K562 (cell line): ENCODE data around the gene ERC2. TPM values are rescaled to one million over a fixed set of nuclear protein-coding genes. Genes with fewer than 3 reads are reported as not detected.
A peak's percentile ranks its signal among the peaks of the same experiment; 100 is the strongest.

Experiments used
- BRF1 ChIP-seq: IDR thresholded peaks from 3 replicates; pipeline ENCODE4 v1.6.1; 2011; ENCODE audit warnings: borderline replicate concordance, mild to moderate bottlenecking; ENCODE audit not compliant: insufficient read length; ENCODE audit errors: extremely low read depth
- DLX4 ChIP-seq: fragments of 250-450 bp; sonication (Bioruptor Pico); IDR thresholded peaks from 2 replicates; pipeline ENCODE4 v1.6.1; 2021; ENCODE audit warnings: mild to moderate bottlenecking
- HIVEP1 ChIP-seq: fragments of 250-450 bp; sonication (Bioruptor Pico); IDR thresholded peaks from 2 replicates; pipeline ENCODE4 v1.4.0; 2020; ENCODE audit warnings: mild to moderate bottlenecking
- MIER1 ChIP-seq: fragments of 450-650 bp; IDR thresholded peaks from 2 replicates; pipeline ENCODE4 v1.6.1; 2016; ENCODE audit warnings: antibody characterized with exemption, mild to moderate bottlenecking, low read depth
- PRMT5 ChIP-seq: sonication (generic); formaldehyde crosslinking; IDR thresholded peaks from 2 replicates; pipeline ENCODE4 v1.5.0; 2020; ENCODE audit warnings: missing genetic modification reagents
- SAP30 ChIP-seq: fragments of 200-600 bp; sonication (generic); IDR thresholded peaks from 2 replicates; pipeline ENCODE4 v1.6.1; 2012; ENCODE audit warnings: borderline replicate concordance, low read depth, mild to moderate bottlenecking, moderate library complexity, low read length, control low read depth, inconsistent platforms; ENCODE audit not compliant: insufficient read depth, poor library complexity, severe bottlenecking
- TGIF2 ChIP-seq: sonication (generic); formaldehyde crosslinking; IDR thresholded peaks from 2 replicates; pipeline ENCODE4 v1.8.1; 2022; ENCODE audit warnings: mild to moderate bottlenecking, missing genetic modification reagents, moderate library complexity
- ZNF444 ChIP-seq: fragments of 250-450 bp; sonication (Bioruptor Pico); IDR thresholded peaks from 2 replicates; pipeline ENCODE4 v1.4.0; 2020; ENCODE audit warnings: mild to moderate bottlenecking, moderate library complexity
- ZNF644 ChIP-seq: fragments of 200-800 bp; sonication (Bioruptor generic); IDR thresholded peaks from 2 replicates; pipeline ENCODE4 v1.6.1; 2016; ENCODE audit warnings: low read depth, missing genetic modification characterization, missing compliant biosample characterization
- ZNF668 ChIP-seq: fragments of 250-450 bp; sonication (Bioruptor Pico); IDR thresholded peaks from 2 replicates; pipeline ENCODE4 v1.8.0; 2022; ENCODE audit warnings: mild to moderate bottlenecking, inconsistent platforms
- polyA plus RNA-seq, 8 experiments: library from polyadenylated mRNA; depleted of rRNA in 4 of 8; stranded (reverse) in 5 of 8; unstranded in 3 of 8; fragments of >200 nt; fragmentation: Nextera tagmentation in 2 of 8; fragmentation: Illumina TruSeq in 1 of 8; extraction: Ambion mirVana in 2 of 8; extraction: Trizol in 1 of 8; gene quantifications; 2 replicates each; pipeline versions ENCODE4 v1.2.1 to v1.2.3, GENCODE V29; 2011 to 2014; ENCODE audit warnings: inconsistent platforms in 1 of 8, missing spikeins in 1 of 8
- total RNA-seq, 7 experiments: library from RNA; depleted of rRNA in 6 of 7; stranded (reverse); fragments of >200 nt in 6 of 7; fragmentation: Illumina TruSeq in 2 of 7; extraction: Trizol in 2 of 7; gene quantifications; 2 replicates each; pipeline versions ENCODE4 v1.2.1 to v1.2.3, GENCODE V29; 2011 to 2021; ENCODE audit warnings: low replicate concordance in 1 of 7
- TF ChIP-seq, protein P1 (sequence below): fragments of 450-650 bp; IDR thresholded peaks from 2 replicates; pipeline ENCODE4 v1.6.1; 2017; ENCODE audit warnings: antibody characterized with exemption, mild to moderate bottlenecking
- TF ChIP-seq, protein P2 (sequence below): sonication (generic); formaldehyde crosslinking; IDR thresholded peaks from 2 replicates; pipeline ENCODE4 v1.8.0; 2022; ENCODE audit warnings: mild to moderate bottlenecking, missing genetic modification reagents
- TF ChIP-seq, protein P3 (sequence below), 2 experiments: fragments of 450-650 bp; formaldehyde crosslinking in 1 of 2; IDR thresholded peaks; 2 replicates each; pipeline versions ENCODE4 v1.4.0 to v1.6.1; 2014 to 2020; ENCODE audit warnings: mild to moderate bottlenecking in 2 of 2, borderline replicate concordance in 1 of 2, low read depth in 1 of 2

The ERC2 gene
- total and polyA plus RNA-seq, 9 of the 15 experiments (the other 6 are each of a cell fraction or from before 2014, with no cell fraction given) = 0.04 to 0.18 (median 0.07) TPM; not detected in 2

DNA sequence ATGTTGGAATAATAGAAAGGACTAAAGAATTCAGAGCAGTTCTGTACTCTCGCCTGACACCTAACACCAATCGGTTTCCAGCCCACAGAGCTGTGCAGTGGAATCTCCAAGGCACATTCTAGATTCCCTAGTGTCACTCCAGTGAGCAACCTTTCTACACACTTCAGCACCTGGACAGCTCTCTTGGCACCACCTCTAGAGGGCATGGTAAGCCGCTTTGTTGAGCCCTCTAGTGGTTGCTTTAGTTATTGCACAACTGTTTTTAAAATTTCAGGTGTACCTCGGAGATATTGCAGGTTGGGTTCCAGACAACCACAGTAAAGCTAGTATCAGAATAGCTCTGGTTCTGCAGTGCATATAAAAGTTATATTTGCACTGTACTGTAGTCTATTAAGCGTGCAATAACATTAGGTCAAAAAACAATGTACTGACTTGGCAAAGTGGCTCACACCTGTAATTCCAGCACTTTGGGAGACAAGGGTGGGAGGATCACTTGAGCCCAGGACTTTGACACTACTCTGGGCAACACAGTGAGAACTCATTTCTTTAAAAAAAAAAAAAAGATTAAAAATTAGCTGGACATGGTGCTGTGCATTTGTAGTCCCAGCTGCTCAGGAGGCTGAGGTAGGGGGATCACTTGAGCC lies 26.5 kb upstream of the ERC2 start (continued):
- TF ChIP-seq, protein P1, sequence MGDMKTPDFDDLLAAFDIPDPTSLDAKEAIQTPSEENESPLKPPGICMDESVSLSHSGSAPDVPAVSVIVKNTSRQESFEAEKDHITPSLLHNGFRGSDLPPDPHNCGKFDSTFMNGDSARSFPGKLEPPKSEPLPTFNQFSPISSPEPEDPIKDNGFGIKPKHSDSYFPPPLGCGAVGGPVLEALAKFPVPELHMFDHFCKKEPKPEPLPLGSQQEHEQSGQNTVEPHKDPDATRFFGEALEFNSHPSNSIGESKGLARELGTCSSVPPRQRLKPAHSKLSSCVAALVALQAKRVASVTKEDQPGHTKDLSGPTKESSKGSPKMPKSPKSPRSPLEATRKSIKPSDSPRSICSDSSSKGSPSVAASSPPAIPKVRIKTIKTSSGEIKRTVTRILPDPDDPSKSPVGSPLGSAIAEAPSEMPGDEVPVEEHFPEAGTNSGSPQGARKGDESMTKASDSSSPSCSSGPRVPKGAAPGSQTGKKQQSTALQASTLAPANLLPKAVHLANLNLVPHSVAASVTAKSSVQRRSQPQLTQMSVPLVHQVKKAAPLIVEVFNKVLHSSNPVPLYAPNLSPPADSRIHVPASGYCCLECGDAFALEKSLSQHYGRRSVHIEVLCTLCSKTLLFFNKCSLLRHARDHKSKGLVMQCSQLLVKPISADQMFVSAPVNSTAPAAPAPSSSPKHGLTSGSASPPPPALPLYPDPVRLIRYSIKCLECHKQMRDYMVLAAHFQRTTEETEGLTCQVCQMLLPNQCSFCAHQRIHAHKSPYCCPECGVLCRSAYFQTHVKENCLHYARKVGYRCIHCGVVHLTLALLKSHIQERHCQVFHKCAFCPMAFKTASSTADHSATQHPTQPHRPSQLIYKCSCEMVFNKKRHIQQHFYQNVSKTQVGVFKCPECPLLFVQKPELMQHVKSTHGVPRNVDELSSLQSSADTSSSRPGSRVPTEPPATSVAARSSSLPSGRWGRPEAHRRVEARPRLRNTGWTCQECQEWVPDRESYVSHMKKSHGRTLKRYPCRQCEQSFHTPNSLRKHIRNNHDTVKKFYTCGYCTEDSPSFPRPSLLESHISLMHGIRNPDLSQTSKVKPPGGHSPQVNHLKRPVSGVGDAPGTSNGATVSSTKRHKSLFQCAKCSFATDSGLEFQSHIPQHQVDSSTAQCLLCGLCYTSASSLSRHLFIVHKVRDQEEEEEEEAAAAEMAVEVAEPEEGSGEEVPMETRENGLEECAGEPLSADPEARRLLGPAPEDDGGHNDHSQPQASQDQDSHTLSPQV = no peak
- TF ChIP-seq ZNF444 (CRISPR knock-in tag) (no peak), MIER1 (peak; percentile 99), PRMT5 (CRISPR knock-in tag) (peak; percentile 81; the same call in 1 of the 2 replicates), ZNF644 (tag) (peak; percentile 85), ZNF668 (CRISPR knock-in tag) (peak; percentile 75; the same call in 1 of the 2 replicates), BRF1 (no peak), HIVEP1 (no peak), SAP30 (no peak), TGIF2 (CRISPR knock-in tag) (no peak), DLX4 (CRISPR knock-in tag) (no peak)
- TF ChIP-seq, protein P2, sequence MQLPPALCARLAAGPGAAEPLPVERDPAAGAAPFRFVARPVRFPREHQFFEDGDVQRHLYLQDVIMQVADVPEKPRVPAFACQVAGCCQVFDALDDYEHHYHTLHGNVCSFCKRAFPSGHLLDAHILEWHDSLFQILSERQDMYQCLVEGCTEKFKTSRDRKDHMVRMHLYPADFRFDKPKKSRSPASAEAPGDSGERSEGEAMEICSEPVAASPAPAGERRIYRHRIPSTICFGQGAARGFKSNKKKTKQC (CRISPR knock-in tag) = peak; percentile 91
- TF ChIP-seq, protein P3, sequence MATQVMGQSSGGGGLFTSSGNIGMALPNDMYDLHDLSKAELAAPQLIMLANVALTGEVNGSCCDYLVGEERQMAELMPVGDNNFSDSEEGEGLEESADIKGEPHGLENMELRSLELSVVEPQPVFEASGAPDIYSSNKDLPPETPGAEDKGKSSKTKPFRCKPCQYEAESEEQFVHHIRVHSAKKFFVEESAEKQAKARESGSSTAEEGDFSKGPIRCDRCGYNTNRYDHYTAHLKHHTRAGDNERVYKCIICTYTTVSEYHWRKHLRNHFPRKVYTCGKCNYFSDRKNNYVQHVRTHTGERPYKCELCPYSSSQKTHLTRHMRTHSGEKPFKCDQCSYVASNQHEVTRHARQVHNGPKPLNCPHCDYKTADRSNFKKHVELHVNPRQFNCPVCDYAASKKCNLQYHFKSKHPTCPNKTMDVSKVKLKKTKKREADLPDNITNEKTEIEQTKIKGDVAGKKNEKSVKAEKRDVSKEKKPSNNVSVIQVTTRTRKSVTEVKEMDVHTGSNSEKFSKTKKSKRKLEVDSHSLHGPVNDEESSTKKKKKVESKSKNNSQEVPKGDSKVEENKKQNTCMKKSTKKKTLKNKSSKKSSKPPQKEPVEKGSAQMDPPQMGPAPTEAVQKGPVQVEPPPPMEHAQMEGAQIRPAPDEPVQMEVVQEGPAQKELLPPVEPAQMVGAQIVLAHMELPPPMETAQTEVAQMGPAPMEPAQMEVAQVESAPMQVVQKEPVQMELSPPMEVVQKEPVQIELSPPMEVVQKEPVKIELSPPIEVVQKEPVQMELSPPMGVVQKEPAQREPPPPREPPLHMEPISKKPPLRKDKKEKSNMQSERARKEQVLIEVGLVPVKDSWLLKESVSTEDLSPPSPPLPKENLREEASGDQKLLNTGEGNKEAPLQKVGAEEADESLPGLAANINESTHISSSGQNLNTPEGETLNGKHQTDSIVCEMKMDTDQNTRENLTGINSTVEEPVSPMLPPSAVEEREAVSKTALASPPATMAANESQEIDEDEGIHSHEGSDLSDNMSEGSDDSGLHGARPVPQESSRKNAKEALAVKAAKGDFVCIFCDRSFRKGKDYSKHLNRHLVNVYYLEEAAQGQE (IDR thresholded peaks at IDR 0.05; ENCODE audit: borderline replicate concordance) = peak; percentile 100
- TF ChIP-seq, protein P3 (CRISPR knock-in tag; IDR thresholded peaks at IDR 0.05; ENCODE audit: low read depth) = peak; percentile 99
